ENCODE results near the gene C5orf22.
"Not testable (repeated sequence)": the region's sequence is repeated elsewhere in the genome, so short reads cannot be mapped to it uniquely, and the experiment has no call there.

Gene C5orf22

DNA sequence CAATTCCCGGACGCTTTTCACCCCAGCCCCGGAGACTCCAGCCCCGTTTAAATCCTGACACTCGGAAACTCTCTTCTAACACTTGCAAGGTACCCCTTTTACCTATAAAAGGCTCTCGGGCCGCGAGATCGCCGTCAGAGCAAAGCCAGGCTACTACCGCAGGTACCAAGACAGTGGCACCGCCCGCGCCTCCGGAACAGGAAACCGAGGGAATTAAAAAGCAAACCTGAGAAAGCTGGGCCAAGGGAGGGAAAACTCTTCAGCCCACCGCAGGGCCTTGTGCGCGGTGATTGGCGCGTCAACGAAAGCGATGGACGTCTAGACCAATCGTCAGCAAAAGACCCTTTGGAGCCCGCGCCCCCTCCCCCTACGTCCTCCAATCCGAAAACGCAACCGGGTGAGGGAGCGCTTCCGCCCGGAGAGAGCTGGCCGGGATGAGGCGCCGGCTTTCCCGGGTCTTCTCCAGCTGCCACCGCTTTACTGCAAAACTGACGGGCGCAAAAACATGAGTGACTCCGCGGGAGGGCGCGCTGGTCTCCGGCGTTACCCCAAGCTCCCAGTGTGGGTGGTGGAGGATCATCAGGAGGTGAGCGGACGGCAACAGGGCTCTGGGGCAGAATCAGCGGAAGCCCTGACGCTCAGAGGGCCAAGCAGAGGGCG lies at the start of gene C5orf22, which contains the start of gene DROSHA:
C5orf22 (plus strand) TSS at position 414 of the 660 bp plus-strand sequence; CDS start at position 506, 92 bp downstream.
DROSHA (minus strand) TSS at position 206 of the 660 bp plus-strand sequence. CDS start 3,034 bp downstream, outside the sequence.
- DNase-seq = peak; percentile 98

DNA sequence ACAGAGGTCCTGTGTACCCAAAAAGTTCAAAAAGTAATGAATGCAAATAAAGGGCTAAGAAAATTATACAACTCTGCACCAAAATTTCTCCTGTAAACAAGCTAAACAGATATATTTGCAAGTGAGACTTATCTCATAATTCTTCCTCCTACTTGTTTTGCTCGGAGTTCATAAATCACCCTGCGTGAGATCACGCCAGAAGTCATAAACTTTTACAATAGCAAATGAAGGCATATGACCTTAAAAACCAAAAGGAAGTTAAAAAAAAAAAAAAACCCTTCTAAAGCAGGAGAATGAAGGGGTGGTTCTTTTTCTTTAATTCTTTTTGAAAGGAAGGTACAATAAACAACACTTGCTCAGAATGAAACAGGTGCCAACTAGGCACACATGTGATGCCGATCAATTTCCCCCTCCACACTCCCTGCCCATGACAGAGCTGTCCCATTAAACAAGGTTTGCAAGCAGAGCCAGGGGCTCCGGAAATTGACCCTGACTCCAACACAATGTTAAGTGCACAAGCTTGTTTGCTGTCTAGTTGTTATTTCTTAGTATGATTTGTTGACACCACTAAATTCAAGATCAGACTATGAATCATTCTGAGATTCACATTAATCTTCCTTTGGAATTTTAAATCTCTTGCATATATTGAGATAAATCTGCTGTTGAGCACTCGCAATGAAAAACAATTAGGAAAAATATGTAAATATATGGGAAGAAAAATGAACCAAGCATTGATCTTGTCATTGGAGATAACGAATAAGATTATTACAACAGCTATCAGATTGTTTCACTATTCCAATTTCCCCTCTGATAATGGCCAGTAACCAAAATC lies 46.5 kb upstream of the C5orf22 start:
- DNase-seq = no peak

- DNase-seq = no peak
Observed at GRCh38 chr5:31486441-31486840, 45.7 kb upstream of the C5orf22 start.

GRCh38 chr5:31487506-31487905 lies 44.6 kb upstream of the C5orf22 start:
- DNase-seq = no peak

GRCh38 chr5:31492869-31493268 lies 39.2 kb upstream of the C5orf22 start:
- DNase-seq = no peak

DNA sequence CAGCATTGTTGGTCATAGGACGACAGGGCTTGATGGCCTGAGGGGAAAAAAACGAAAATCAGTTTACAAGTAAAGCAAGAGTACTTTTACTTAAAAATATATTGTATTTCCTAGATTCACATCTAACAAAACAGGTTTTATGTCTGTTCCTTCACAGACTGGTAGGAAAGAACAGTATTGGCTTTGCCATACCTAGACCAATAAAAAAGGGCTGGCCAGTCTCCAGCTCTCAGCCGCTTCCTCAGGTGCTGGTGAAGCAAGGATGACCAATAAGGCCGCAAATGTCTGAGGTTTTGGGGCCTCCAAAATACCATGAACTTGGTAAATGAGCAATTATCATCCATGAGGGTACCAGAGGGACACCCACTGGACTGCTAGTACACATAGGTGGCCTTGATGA lies 36.8 kb upstream of the C5orf22 start:
- DNase-seq = no peak

DNA sequence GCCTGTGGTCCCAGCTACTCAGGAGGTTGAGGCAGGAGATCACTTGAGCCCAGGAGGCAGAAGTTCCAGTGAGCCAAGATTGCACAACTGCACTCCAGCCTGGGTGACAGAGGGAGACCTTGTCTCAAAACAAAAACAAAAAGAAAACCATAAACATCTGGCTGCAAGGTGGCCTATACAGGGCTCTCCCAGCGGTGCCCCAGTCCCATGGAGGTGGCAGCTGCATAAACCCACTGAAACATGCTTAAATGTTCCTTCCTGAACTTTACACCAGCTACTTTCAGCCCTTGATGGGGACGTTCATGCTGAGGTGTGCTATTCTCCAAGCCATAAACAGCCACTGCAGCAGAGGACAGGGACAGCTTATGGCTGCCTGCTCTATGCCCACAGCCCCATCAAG lies 35.8 kb upstream of the C5orf22 start:
- no peak for DNase-seq

GRCh38 chr5:31496891-31497290 lies 35.2 kb upstream of the C5orf22 start:
- DNase-seq = no peak

DNA sequence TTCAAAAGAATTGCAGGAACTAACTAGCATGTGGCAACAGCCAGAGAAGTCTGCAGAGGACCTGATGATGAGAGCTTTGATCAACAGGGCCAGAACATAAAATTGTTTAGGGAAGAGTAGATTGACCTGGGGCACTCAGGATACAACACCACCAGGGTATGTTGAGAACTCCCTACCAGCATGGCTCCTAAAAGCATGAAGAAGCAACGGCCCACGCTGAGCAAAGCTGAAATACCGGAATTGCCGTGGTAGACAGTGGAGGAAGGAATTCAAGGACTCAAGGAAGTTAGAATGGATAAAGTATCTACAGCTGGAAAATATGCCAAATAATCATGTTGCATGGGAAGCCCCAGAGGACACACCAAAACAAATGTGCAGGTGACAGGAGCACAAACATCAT lies 31.8 kb upstream of the C5orf22 start:
- DNase-seq = no peak

DNA sequence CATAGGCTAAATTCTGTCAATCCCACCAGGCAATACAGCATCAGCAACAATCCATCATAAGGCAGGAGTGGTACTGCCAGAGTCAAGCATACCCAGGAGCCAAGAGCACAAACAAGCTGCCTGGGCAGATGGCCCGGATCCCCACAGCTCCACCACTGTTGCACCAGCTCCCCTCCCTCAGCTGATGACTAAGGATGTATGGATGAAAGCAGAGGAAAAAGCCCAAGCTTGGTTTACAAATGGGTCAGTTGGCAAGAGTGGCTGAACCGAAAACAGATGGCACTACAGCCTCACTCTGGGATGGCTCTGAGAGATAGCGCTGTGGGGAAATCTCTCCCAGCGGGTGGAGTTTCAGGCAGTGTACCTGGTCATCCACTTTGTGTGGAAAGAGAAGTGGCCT lies 29.6 kb upstream of the C5orf22 start:
- no peak for DNase-seq

- no peak for DNase-seq
Observed at GRCh38 chr5:31504529-31504928, 27.6 kb upstream of the C5orf22 start.

- DNase-seq = no peak
Observed at GRCh38 chr5:31511305-31511704, 20.8 kb upstream of the C5orf22 start.

DNA sequence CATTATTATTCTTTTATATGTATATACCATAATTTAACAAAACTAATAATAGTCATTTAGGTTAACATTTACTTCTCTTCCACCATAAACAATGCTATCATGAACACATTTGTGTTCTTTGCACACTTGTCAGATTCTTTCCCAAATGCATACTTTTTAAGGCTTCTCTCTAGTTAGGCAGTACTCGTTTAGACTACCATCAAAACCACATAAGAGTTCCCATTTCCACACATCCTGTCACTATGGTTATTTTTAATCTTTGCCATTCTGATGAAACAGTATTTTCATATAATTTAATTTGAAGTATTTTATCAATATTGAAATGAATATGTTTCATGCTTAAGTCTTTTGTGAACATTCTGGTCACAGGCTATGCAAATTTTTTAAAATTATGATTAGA lies 15.3 kb upstream of the C5orf22 start:
- DNase-seq = no peak

DNA sequence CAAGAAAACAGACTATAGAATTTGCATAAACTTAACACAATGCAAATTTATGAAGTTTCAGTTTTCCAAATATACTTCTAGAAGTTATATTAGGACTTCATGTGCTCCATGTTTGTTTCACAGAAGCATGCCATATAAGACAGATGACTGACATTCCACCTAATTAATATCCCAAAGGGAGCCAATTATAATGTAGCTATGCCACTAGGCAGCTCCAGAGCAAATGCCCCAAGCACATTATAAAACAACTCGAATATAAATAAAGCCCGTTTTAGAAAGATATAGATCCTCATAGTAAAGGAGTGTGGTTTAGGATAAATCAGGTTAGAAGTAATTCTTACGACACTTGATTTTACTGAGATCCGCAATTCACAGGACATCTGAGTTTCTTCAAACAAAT lies 9.1 kb upstream of the C5orf22 start:
- DNase-seq = no peak

- no peak for DNase-seq
Observed at GRCh38 chr5:31530541-31531265, 1.4 kb upstream of the C5orf22 start.

DNA sequence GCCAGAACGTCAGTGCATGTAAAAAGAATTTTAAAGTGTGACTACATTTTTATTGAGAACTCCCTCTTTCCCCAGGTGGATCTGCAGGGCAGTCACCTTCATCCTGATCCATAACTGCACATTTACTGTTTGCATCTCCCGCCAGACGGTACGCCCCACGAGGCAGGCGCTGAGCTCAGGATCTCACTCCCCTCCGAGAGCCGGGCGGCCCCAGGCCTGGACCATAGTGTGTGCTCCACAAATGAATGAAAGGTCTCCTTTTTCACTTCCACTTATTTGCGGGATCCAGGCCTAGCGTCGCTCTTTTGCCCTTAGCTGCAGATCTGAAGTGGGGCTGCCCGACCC lies 586 bp upstream of the C5orf22 start:
- no peak for DNase-seq

DNA sequence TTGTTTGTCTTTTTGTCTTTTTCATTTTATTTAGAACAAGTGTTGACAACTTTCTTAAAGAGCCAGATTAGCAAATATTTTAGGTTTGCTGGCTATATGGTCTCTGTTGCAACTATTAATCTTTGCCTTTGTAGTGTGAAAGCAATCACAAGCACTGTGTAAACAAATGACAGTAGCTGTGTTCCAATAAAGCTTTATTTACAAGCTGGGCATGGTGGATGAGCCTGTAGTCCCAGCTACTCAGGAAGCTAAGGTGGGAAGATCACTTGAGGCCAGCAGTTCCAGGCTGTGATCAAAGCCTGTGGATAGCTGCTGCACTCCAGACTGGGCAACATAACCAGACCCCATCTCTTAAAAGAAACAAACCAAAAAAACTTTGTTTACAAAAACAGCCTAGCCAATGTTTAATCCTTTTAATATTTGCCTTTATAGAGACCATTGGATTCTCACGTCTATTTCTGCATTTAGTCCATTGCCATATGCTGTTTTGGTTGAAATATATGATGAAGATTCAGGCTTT lies 2.5 kb downstream of the C5orf22 start:
- DNase-seq = no peak

DNA sequence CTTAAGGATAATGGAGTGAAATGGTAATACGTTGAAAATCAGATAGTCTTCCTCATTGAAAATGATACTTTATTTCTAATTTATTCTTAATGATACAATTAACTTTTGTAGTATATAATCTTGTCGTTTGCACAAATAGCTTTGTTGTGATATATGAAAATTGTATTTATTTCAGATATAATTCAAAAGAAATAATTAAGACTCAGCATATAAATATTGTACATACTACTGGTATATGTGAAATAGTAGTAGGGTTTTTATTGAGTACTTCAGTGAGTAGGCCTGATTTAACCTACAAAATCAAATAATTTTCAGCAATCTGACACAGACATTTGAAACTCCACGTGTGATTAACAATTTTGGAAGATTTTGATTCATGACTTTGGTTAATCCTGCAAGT lies 4.8 kb downstream of the C5orf22 start:
- DNase-seq = no peak

DNA sequence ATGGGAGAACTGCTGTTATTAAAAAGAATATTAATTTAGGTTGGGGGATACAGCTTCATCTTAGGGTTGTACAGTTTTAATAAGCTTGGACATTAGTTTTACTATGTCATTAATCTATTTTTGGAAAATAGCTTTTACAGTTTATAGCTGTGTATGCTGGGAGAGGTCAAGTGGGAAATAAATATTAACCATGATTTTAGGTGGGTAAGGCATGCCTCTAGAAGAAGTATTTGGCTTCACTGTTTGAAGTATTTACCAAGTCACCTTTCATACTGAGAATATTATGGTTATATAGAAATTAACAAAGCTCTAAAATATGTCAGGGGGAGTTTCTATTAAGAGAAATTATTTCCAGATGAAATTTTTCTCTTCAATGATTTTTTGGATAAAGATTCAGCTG lies 5.2 kb downstream of the C5orf22 start:
- DNase-seq = no peak

DNA sequence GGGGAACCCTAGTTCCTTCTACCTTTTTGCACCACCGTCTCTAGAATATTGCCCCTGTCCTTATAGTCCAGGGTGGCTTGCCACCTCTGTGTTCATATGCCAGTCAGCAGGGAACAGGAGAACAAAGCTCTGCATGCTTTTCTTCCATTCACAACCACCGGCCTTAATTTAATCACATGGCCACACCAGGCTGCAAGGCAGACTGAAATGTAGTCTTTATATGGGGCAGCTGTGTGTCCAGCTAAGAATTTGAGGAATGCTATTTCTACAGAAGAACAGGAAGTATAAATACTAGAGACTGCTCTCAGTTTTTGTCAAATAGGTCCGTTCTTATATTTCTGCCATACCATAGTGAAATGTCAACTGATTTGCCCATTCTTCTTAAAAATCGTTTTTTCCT lies 5.8 kb downstream of the C5orf22 start:
- no peak for DNase-seq

- not testable (repeated sequence) for DNase-seq
Observed at GRCh38 chr5:31549114-31549513, 17.0 kb downstream of the C5orf22 start.

DNA sequence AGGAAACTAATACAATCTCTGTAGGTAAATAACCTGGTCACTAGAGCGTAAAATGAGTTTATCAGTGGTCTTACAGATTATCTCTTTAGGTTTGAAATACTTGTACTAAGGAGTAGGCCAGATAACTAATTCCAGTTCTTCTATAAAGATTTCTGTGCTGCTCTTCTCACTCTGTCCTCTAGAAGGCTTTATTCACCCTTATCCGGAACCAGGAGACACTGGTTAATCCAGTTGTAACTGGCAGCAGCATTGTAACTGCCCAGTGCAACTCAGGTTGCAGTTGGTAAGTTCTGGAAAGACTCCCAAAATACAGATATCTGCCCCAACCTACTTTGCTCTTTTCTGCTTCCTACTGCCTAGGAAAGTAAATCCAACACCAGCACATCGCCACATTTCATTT lies 19.8 kb downstream of the C5orf22 start:
- DNase-seq = no peak

- DNase-seq = no peak
Observed at GRCh38 chr5:31553863-31554262, 21.8 kb downstream of the C5orf22 start.

- no peak for DNase-seq
Observed at GRCh38 chr5:31554552-31554951, 22.5 kb downstream of the C5orf22 start.
